GM12874 (cell line): ENCODE measurements around the gene CCDC182.

ENCODE experiments used
- TF ChIP-seq, protein P1 (sequence below): IDR thresholded peaks from 2 replicates; pipeline ENCODE4 v1.5.1; 2011; ENCODE audit warnings: low read depth, mild to moderate bottlenecking, control low read depth, low read length, moderate library complexity; ENCODE audit not compliant: insufficient read depth

CCDC182 gene

GRCh38 chr17:57696050-57696449 lies 49.0 kb downstream of the CCDC182 start:
- TF ChIP-seq, protein P1, sequence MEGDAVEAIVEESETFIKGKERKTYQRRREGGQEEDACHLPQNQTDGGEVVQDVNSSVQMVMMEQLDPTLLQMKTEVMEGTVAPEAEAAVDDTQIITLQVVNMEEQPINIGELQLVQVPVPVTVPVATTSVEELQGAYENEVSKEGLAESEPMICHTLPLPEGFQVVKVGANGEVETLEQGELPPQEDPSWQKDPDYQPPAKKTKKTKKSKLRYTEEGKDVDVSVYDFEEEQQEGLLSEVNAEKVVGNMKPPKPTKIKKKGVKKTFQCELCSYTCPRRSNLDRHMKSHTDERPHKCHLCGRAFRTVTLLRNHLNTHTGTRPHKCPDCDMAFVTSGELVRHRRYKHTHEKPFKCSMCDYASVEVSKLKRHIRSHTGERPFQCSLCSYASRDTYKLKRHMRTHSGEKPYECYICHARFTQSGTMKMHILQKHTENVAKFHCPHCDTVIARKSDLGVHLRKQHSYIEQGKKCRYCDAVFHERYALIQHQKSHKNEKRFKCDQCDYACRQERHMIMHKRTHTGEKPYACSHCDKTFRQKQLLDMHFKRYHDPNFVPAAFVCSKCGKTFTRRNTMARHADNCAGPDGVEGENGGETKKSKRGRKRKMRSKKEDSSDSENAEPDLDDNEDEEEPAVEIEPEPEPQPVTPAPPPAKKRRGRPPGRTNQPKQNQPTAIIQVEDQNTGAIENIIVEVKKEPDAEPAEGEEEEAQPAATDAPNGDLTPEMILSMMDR: no peak
